OCI-LY7 (cell line): ENCODE data around the gene NME9.

Experiments
- EZH2phosphoT487 ChIP-seq: fragments of 200-600 bp; sonication (generic); IDR thresholded peaks from 2 replicates; pipeline ENCODE4 v1.6.1; 2018; ENCODE audit warnings: low read depth, borderline replicate concordance, mild to moderate bottlenecking, mixed run types, antibody characterized with exemption, low read length, moderate library complexity, mixed read lengths
- TF ChIP-seq, protein P1 (sequence below): fragments of 200-600 bp; sonication (generic); conservative IDR thresholded peaks from 2 replicates; pipeline ENCODE4 v1.5.1; 2014; ENCODE audit warnings: mild to moderate bottlenecking, antibody characterized with exemption, low read length, moderate library complexity, mixed read lengths

DNA sequence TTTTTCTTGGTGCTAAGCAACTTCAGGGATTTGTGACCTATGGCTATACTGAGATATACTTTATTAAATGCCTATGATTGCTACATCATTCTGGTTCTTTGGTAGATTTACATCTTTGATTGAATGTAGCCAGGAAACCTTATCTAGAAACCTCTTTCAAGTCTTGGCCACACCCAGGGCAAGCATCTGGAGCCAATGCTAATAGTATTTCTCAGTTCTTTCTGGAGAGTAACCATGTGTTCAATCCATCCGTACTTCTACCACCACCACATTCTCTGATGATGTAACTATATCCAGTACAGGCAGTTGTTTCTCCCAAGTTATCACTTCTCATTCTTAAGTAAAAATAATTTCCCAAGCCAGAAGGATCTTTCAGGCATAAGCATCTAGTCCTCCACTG lies 69.0 kb downstream of the NME9 start:
- TF ChIP-seq, protein P1, sequence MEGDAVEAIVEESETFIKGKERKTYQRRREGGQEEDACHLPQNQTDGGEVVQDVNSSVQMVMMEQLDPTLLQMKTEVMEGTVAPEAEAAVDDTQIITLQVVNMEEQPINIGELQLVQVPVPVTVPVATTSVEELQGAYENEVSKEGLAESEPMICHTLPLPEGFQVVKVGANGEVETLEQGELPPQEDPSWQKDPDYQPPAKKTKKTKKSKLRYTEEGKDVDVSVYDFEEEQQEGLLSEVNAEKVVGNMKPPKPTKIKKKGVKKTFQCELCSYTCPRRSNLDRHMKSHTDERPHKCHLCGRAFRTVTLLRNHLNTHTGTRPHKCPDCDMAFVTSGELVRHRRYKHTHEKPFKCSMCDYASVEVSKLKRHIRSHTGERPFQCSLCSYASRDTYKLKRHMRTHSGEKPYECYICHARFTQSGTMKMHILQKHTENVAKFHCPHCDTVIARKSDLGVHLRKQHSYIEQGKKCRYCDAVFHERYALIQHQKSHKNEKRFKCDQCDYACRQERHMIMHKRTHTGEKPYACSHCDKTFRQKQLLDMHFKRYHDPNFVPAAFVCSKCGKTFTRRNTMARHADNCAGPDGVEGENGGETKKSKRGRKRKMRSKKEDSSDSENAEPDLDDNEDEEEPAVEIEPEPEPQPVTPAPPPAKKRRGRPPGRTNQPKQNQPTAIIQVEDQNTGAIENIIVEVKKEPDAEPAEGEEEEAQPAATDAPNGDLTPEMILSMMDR = no peak
- no peak for TF ChIP-seq EZH2phosphoT487
